ENCODE measurements around the gene ZKSCAN4.

Gene ZKSCAN4

GRCh38 chr6:28209753-28210535, 42.1 kb downstream of the ZKSCAN4 start:
- DNase-seq (ENCODE audit: low read depth in 2 of 2): no peak

DNA sequence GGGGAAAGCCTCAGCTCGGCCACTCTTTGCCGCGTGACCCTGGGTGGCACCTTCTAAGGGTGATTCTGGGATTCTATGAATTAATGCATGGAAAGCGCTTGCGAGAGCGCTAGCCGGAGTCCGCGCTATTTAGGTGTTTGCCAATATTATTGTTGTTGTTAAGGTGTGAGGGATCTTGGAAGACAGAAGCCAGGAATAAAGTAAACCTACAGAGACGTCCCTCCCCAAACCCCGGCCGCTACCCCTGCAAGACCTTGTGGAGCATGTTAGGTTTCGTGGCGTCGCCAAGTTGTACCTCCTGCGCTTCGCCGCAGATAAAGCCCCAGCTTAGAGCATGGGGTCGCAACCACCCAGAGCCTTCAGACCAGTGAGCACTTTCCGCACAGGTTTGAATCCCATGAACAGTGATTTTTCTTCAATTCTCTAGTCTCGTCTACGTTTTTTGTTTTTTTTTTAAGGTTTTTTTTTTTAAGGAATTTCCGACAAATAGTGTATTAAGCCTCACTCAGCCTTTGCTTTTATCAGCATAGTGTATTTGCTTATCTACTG, 43.9 kb downstream of the ZKSCAN4 start:
- DNase-seq (ENCODE audit: low read depth in 2 of 2): no peak

DNA sequence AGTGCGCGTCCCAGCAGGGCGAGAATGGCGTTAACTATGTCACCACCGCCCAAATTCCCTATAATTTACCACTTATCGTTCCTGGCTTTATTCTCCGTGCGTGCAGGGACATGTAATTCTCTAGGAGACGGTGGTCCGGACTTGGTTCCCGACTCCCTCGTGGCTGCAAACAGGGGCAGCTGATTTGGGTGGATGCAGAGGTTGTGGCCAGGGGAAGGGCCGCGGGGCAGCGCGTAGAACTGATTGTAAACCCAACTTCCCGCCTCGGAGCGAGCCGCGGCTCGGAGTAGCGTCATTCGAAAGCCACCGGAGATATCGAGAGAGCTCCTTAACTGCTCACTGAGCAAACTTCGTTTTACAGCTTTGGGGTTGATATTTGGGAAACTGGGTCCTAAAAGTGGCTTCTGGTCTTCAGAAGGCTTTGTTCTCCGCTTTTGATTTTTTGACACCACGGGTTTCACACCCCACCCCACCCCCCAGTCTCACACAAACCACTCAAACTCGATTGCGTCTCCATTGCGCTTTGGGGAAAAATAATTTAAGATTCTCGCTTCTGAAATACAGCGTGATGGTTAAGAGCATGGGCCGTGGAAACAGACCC, 44.5 kb downstream of the ZKSCAN4 start:
- no peak for DNase-seq (ENCODE audit: low read depth in 2 of 2)

- DNase-seq (ENCODE audit: low read depth in 2 of 2): no peak
Measured at GRCh38 chr6:28206928-28207509, 45.0 kb downstream of the ZKSCAN4 start.

GRCh38 chr6:28206527-28206926, 45.5 kb downstream of the ZKSCAN4 start:
- DNase-seq (ENCODE audit: low read depth in 2 of 2): no peak

DNA sequence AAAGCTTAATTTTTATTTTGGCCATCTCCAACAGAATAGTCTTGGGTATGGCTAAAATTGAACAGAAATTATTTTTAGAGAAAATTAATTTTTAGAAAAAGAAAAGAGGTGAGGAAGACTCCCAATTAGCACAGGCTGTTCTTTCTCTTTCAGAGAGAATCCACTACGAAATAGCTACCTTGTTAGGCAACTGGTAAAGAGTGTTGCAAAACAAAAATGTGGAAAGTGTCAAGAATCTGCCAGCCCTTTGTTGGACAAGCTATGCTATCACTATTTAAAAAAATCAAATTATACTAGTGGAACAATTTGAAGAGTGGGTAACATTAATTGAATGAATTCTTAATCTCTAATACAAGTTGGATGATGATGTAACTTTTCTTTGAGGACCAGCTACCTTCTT, 46.2 kb downstream of the ZKSCAN4 start:
- no peak for DNase-seq (ENCODE audit: low read depth in 2 of 2)

DNA sequence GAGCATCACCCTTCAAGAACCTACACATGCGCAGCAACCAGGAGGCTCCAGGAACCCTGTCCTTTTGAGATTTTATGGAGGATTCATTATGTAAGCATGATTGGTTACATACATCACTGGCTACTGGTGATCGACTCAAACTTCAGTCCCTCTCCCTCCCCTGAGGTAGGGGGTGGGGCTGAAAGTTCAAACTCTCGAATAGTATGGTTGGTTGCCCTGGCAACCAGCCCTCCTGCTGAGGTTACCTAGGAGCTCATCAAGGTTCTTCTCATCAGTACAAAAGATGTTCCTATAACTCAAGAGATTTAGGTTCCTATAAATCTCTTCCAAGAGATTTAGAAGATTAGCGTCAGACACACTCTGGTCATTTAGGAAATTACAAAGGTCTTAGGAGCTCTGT, 48.9 kb downstream of the ZKSCAN4 start:
- DNase-seq (ENCODE audit: low read depth in 2 of 2): no peak

DNA sequence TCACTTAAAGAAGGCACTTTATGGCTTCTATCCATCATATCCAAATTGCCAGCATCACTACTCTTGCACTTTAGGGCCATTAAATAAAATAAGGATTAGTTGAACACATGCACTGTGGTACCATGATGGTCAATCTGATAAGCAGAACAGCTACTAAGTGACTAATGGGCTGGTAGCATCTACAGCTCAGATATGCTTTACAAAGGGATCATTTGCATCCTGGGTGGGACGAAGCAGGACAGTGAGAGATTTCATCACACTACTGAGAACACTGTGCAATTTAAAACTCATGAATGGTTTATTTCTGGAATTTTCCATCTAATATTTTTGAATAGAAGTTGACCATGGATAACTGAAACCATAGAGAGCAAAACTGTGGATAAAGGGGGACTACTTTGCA, 52.0 kb downstream of the ZKSCAN4 start:
- DNase-seq (ENCODE audit: low read depth in 2 of 2): no peak
